ENCODE measurements around the gene MBD4.
"Not testable (repeated sequence)": the region's sequence is repeated elsewhere in the genome, so short reads cannot be mapped to it uniquely, and the experiment has no call there.

- not testable (repeated sequence) for TF ChIP-seq CTCF (IDR thresholded peaks at IDR 0.05 in 2 of 3, conservative IDR thresholded peaks at IDR 0.05 in 1 of 3; ENCODE audit: control insufficient read depth in 2 of 3, extremely low read depth in 1 of 3, insufficient read depth in 1 of 3, low read depth in 3 of 3, low read length in 3 of 3); E2F4 (IDR thresholded peaks at IDR 0.05; ENCODE audit: low read depth, low read length); POLR2A (IDR thresholded peaks at IDR 0.05; ENCODE audit: low read depth, low read length); EP300 (IDR thresholded peaks at IDR 0.05; ENCODE audit: borderline replicate concordance in 1 of 2, control insufficient read depth in 1 of 2, low read depth in 2 of 2, low read length in 2 of 2); NRF1 (conservative IDR thresholded peaks at IDR 0.05; ENCODE audit: low read depth, low read length)
Measured at GRCh38 chr3:129385507-129385906, 54.2 kb downstream of the MBD4 start.

Measured in GM12878 (cell line).